Liver (tissue), 9 donors: ENCODE results near the gene DSCAM. TPM values are rescaled to one million over a fixed set of nuclear protein-coding genes. Genes with fewer than 3 reads are reported as not detected.

Experiments used
- DNase-seq: peaks from one replicate; pipeline ENCODE4 v3.0.0-alpha.2; 2017; ENCODE audit warnings: low spot score
- H3K27ac ChIP-seq, 2 donors: one replicate each; pipeline ENCODE4 v1.7.0; 2013; ENCODE audit warnings: inconsistent platforms in 2 of 2, low read length in 2 of 2, control low read depth in 1 of 2, low read depth in 1 of 2, mild to moderate bottlenecking in 1 of 2
- H3K27me3 ChIP-seq, 4 donors: one replicate each; pipeline versions ENCODE4 v1.6.1 to v1.7.0; 2013; ENCODE audit warnings: low read length in 3 of 4, inconsistent platforms in 1 of 4, mild to moderate bottlenecking in 1 of 4, moderate library complexity in 1 of 4; ENCODE audit not compliant: control insufficient read depth in 4 of 4, insufficient read depth in 4 of 4
- H3K36me3 ChIP-seq, 4 donors: one replicate each; pipeline versions ENCODE4 v1.6.1 to v1.7.0; 2013; ENCODE audit warnings: low read length in 3 of 4, mild to moderate bottlenecking in 3 of 4, low read depth in 1 of 4, moderate library complexity in 1 of 4; ENCODE audit not compliant: control insufficient read depth in 4 of 4, insufficient read depth in 3 of 4
- H3K4me1 ChIP-seq, 4 donors: one replicate each; pipeline versions ENCODE4 v1.6.1 to v1.7.0; 2013; ENCODE audit warnings: low read length in 3 of 4, mild to moderate bottlenecking in 3 of 4, moderate library complexity in 1 of 4; ENCODE audit not compliant: control insufficient read depth in 4 of 4, insufficient read depth in 4 of 4
- H3K4me3 ChIP-seq, 3 donors: one replicate each; pipeline versions ENCODE4 v1.6.1 to v1.7.0; 2013; ENCODE audit warnings: low read length in 3 of 3, control low read depth in 1 of 3, low read depth in 1 of 3, mild to moderate bottlenecking in 1 of 3
- H3K9ac ChIP-seq, 2 donors: one replicate each; pipeline ENCODE4 v1.7.0; 2013; ENCODE audit warnings: low read length in 2 of 2, mild to moderate bottlenecking in 2 of 2, moderate library complexity in 2 of 2, control low read depth in 1 of 2, low read depth in 1 of 2
- H3K9me3 ChIP-seq, 4 donors: one replicate each; pipeline versions ENCODE4 v1.6.1 to v1.7.0; 2013; ENCODE audit warnings: low read length in 3 of 4; ENCODE audit not compliant: control insufficient read depth in 4 of 4
- EGR1 ChIP-seq, 2 donors: IDR thresholded peaks; 2 replicates each; pipeline ENCODE4 v1.6.1; 2016 to 2018; ENCODE audit warnings: antibody characterized with exemption in 2 of 2, low read depth in 2 of 2
- FOXA1 ChIP-seq: IDR thresholded peaks from 2 replicates; pipeline ENCODE4 v1.6.1; 2016; ENCODE audit warnings: antibody characterized with exemption
- FOXA2 ChIP-seq: IDR thresholded peaks from 2 replicates; pipeline ENCODE4 v1.6.1; 2016; ENCODE audit warnings: antibody characterized with exemption
- GABPA ChIP-seq, 2 donors: IDR thresholded peaks in 1 of 2; conservative IDR thresholded peaks in 1 of 2; 2 replicates each; pipeline ENCODE4 v1.6.1; 2016; ENCODE audit warnings: antibody characterized with exemption in 2 of 2, mild to moderate bottlenecking in 1 of 2, moderate library complexity in 1 of 2
- HNF4A ChIP-seq, 2 donors: conservative IDR thresholded peaks; 2 replicates each; pipeline ENCODE4 v1.6.1; 2016; ENCODE audit warnings: antibody characterized with exemption in 2 of 2, mild to moderate bottlenecking in 2 of 2
- HNF4G ChIP-seq: IDR thresholded peaks from 2 replicates; pipeline ENCODE4 v1.6.1; 2016; ENCODE audit warnings: antibody characterized with exemption
- JUND ChIP-seq, 2 donors: IDR thresholded peaks; 2 replicates each; pipeline ENCODE4 v1.6.1; 2016; ENCODE audit warnings: antibody characterized with exemption in 2 of 2
- MAX ChIP-seq: IDR thresholded peaks from 2 replicates; pipeline ENCODE4 v1.6.1; 2016; ENCODE audit warnings: antibody characterized with exemption
- RAD21 ChIP-seq, 2 donors: IDR thresholded peaks; 2 replicates each; pipeline ENCODE4 v1.6.1; 2016; ENCODE audit warnings: antibody characterized with exemption in 2 of 2, mild to moderate bottlenecking in 2 of 2
- REST ChIP-seq: IDR thresholded peaks from 2 replicates; pipeline ENCODE4 v1.6.1; 2016; ENCODE audit warnings: antibody characterized with exemption, mild to moderate bottlenecking
- RXRA ChIP-seq, 2 donors: IDR thresholded peaks; 2 replicates each; pipeline ENCODE4 v1.6.1; 2017 to 2018; ENCODE audit warnings: antibody characterized with exemption in 2 of 2, mild to moderate bottlenecking in 1 of 2
- TAF1 ChIP-seq: conservative IDR thresholded peaks from 2 replicates; pipeline ENCODE4 v1.6.1; 2016; ENCODE audit warnings: antibody characterized with exemption, mild to moderate bottlenecking
- WGBS: extraction: QIAGEN DNeasy Blood & Tissue Kit; methylation state at CpG from one replicate; pipeline ENCODE4 v1.1.7; 2013; 5-methylcytosine and 5-hydroxymethylcytosine counted together
- polyA plus RNA-seq, 2 donors: library from polyadenylated mRNA; stranded (reverse) in 1 of 2; unstranded in 1 of 2; fragments of 200-250 nt in 1 of 2; fragments of >200 nt in 1 of 2; fragmentation: Nextera tagmentation in 1 of 2; extraction: Ambion mirVana in 1 of 2; gene quantifications; one replicate each; pipeline versions ENCODE4 v1.2.1 to v1.2.3, GENCODE V29; 2013 to 2015
- total RNA-seq, 2 donors: library from RNA; depleted of rRNA; stranded (reverse); fragments of >200 nt; gene quantifications; one replicate each; pipeline ENCODE4 v1.2.3, GENCODE V29; 2014
- TF ChIP-seq, protein P1 (sequence below): IDR thresholded peaks from 2 replicates; pipeline ENCODE4 v1.6.1; 2016; ENCODE audit warnings: antibody characterized with exemption
- TF ChIP-seq, protein P2 (sequence below): IDR thresholded peaks from 2 replicates; pipeline ENCODE4 v1.6.1; 2016; ENCODE audit warnings: antibody characterized with exemption
- donor health status: healthy.
- donor health status: healthy.
- donor health status: healthy.
- donor health status: healthy.
- donor health status: healthy.

The DSCAM gene
- total and polyA plus RNA-seq, 4 donors, result 0.02 to 0.23 (median 0.10) TPM

DNA sequence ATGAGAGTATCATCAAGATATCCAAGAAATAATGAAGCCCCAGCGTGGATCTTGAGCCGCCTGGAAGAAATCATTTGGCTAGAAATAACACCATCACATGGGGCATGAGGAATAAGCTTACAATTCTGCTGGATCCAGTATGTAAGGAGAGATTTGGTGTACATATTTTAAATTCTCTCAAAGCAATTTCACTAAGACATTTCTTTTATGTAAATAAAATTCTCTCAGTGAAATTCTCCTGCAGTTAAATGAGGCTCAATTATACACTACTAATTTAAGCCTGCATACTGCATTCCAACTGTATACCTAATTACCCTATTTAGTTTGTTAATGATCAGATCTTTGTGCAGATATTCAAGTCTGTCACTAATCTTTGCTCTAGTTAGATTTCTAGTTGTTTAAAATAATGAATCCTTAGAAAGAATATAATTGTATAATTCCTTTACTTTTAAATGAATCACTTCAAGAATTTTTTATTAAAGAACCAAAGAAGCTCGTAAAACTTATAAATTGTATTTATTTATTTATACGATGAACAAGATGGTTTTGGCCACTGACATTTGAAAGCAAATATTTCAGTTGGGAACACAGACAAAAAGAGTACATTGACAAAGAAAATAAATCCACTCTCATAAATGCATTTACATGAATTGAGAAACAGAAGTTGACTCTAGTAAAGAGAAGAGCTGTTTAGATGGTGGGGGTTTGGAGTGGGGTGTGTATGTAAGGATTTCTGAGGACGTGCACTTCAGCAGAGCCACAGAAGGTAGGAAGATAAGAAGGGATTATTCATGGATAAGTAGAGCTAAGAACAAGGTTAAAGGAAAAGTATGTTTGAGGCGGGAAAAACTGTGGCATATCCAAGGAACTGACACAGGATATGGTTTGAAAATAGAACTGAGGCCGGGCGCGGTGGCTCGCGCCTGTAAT is 466.8 kb downstream of the DSCAM start (continued):
- no peak for TF ChIP-seq REST

GRCh38 chr21:40377135-40377534 is 469.8 kb downstream of the DSCAM start:
- Histone ChIP-seq H3K4me3 (no peak overlapping the region), H3K36me3 (no peaks in the 10 kb centered on the region), H3K27ac (no peak overlapping the region), H3K9me3 (no peaks in the 10 kb centered on the region), H3K27me3 (no peaks in the 10 kb centered on the region), H3K9ac (no peak overlapping the region), H3K4me1 (no peaks in the 10 kb centered on the region)
- WGBS, result 95% methylated on average over 5 of the region's 5 CpGs
- TF ChIP-seq, protein P1, sequence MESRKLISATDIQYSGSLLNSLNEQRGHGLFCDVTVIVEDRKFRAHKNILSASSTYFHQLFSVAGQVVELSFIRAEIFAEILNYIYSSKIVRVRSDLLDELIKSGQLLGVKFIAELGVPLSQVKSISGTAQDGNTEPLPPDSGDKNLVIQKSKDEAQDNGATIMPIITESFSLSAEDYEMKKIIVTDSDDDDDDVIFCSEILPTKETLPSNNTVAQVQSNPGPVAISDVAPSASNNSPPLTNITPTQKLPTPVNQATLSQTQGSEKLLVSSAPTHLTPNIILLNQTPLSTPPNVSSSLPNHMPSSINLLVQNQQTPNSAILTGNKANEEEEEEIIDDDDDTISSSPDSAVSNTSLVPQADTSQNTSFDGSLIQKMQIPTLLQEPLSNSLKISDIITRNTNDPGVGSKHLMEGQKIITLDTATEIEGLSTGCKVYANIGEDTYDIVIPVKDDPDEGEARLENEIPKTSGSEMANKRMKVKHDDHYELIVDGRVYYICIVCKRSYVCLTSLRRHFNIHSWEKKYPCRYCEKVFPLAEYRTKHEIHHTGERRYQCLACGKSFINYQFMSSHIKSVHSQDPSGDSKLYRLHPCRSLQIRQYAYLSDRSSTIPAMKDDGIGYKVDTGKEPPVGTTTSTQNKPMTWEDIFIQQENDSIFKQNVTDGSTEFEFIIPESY, result no peak
- no peak for TF ChIP-seq RXRA (IDR thresholded peaks at IDR 0.05)
- no peak for TF ChIP-seq FOXA2
- TF ChIP-seq RAD21 (IDR thresholded peaks at IDR 0.05), result no peak
- DNase-seq, result no peak

DNA sequence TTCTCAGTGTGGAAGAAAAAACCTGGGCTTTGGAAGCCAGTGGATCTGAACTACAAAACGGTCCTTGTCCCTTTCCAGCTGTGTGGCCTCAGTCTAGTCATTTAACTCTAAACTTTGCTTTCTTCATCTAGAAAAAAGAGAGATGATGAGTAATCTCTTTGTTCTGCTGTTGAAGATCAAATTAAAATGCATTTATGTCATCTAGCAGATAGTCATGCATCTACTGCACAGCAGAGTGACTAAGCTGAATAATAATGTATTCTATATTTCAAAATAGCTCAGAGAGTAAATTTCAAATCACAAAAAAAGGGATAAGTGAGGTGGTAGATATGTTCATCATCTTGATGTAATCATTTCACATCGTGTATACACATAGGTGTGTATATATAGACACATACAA is 473.2 kb downstream of the DSCAM start:
- WGBS, result 55% methylated on average over 2 of the region's 2 CpGs
- Histone ChIP-seq H3K4me3 (no peak overlapping the region), H3K4me1 (no peaks in the 10 kb centered on the region), H3K9ac (no peak overlapping the region), H3K27ac (no peak overlapping the region), H3K36me3 (no peaks in the 10 kb centered on the region), H3K27me3 (peaks cover 0 to 2% (median 0%) of the 10 kb centered on the region in 4 donors), H3K9me3 (no peaks in the 10 kb centered on the region)
- TF ChIP-seq REST, result no peak
- TF ChIP-seq MAX, result no peak
- TF ChIP-seq FOXA1, result no peak
- TF ChIP-seq, protein P1, result no peak
- no peak for TF ChIP-seq HNF4A (conservative IDR thresholded peaks at IDR 0.05)
- TF ChIP-seq EGR1 (IDR thresholded peaks at IDR 0.05; ENCODE audit: low read depth in 2 of 2), result no peak
- no peak for TF ChIP-seq RXRA (IDR thresholded peaks at IDR 0.05)
- TF ChIP-seq FOXA2, result no peak
- no peak for TF ChIP-seq JUND (IDR thresholded peaks at IDR 0.05)
- TF ChIP-seq, protein P2, sequence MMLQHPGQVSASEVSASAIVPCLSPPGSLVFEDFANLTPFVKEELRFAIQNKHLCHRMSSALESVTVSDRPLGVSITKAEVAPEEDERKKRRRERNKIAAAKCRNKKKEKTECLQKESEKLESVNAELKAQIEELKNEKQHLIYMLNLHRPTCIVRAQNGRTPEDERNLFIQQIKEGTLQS, result no peak
- no peak for TF ChIP-seq HNF4G
- no peak for TF ChIP-seq TAF1
- no peak for TF ChIP-seq GABPA (IDR thresholded peaks at IDR 0.05 in 1 of 2, conservative IDR thresholded peaks at IDR 0.05 in 1 of 2)
- no peak for DNase-seq
